WTC11 (cell line): Measurements from ENCODE around the gene ARHGAP32. TPM values are rescaled to one million over a fixed set of nuclear protein-coding genes. Genes with fewer than 3 reads are reported as not detected.

Experiments used
- ATAC-seq: fragments of 200-7000 bp; cut with Tn5 transposase; 2 replicates; pipeline ENCODE4 v1.10.0; 2021; ENCODE audit warnings: mild to moderate bottlenecking, moderate library complexity
- CTCF ChIA-PET: fragments of 300-600 bp; sonication (Branson Sonifier 250); formaldehyde crosslinking; loops from one replicate; lab custom pipeline; 2021; ENCODE audit warnings: antibody characterized with exemption; lab: Charles Lee
- POLR2A ChIA-PET: fragments of 350-600 bp; sonication (Branson Sonifier 250); formaldehyde crosslinking; loops from one replicate; lab custom pipeline; 2021; ENCODE audit warnings: antibody characterized with exemption; lab: Charles Lee
- DNase-seq: peaks from one replicate; pipeline ENCODE4 v3.0.0; 2021; ENCODE audit warnings: low spot score
- H3K27ac Mint-ChIP-seq: 2 replicates; pipeline ENCODE4 v1.8.0; 2021; ENCODE audit warnings: mixed read lengths
- H3K27me3 Mint-ChIP-seq: 2 replicates; pipeline ENCODE4 v1.8.0; 2021; ENCODE audit warnings: low read depth, mild to moderate bottlenecking, moderate library complexity, mixed read lengths
- H3K36me3 Mint-ChIP-seq: 2 replicates; pipeline ENCODE4 v1.8.0; 2021; ENCODE audit warnings: mixed read lengths
- H3K4me1 Mint-ChIP-seq: 2 replicates; pipeline ENCODE4 v1.8.0; 2022; ENCODE audit warnings: mixed read lengths
- H3K4me3 Mint-ChIP-seq: 2 replicates; pipeline ENCODE4 v1.8.0; 2021; ENCODE audit warnings: mild to moderate bottlenecking, moderate library complexity, mixed read lengths
- H3K9me3 Mint-ChIP-seq: 2 replicates; pipeline ENCODE4 v1.8.0; 2021; ENCODE audit warnings: mixed read lengths
- ESRRA ChIP-seq: sonication (generic); formaldehyde crosslinking; IDR thresholded peaks from 2 replicates; pipeline ENCODE4 v1.8.1; 2022; ENCODE audit warnings: mild to moderate bottlenecking, missing genetic modification reagents, borderline replicate concordance
- FOXJ3 ChIP-seq: sonication (generic); formaldehyde crosslinking; IDR thresholded peaks from 2 replicates; pipeline ENCODE4 v1.9.0; 2021; ENCODE audit warnings: missing genetic modification reagents, mild to moderate bottlenecking, borderline replicate concordance
- GRHL2 ChIP-seq: fragments of 250-450 bp; sonication (Bioruptor Pico); IDR thresholded peaks from 2 replicates; pipeline ENCODE4 v1.8.0; 2022; ENCODE audit warnings: mild to moderate bottlenecking, moderate library complexity; ENCODE audit not compliant: insufficient replicate concordance, severe bottlenecking
- IRF2 ChIP-seq: sonication (generic); formaldehyde crosslinking; IDR thresholded peaks from 2 replicates; pipeline ENCODE4 v1.8.0; 2022; ENCODE audit warnings: low read depth, missing genetic modification reagents, borderline replicate concordance
- JUN ChIP-seq: sonication (generic); formaldehyde crosslinking; IDR thresholded peaks from 2 replicates; pipeline ENCODE4 v1.8.0; 2023; ENCODE audit warnings: mild to moderate bottlenecking, missing genetic modification reagents
- KAT7 ChIP-seq: sonication (generic); formaldehyde crosslinking; IDR thresholded peaks from 2 replicates; pipeline ENCODE4 v1.8.1; 2023; ENCODE audit warnings: missing genetic modification reagents, mild to moderate bottlenecking, borderline replicate concordance
- NR1H2 ChIP-seq: sonication (generic); formaldehyde crosslinking; IDR thresholded peaks from 2 replicates; pipeline ENCODE4 v1.9.0; 2021; ENCODE audit warnings: mild to moderate bottlenecking, moderate library complexity, missing genetic modification reagents
- NR2C2 ChIP-seq: sonication (generic); formaldehyde crosslinking; IDR thresholded peaks from 2 replicates; pipeline ENCODE4 v1.8.0; 2022; ENCODE audit warnings: mild to moderate bottlenecking, missing genetic modification reagents
- RELA ChIP-seq: sonication (generic); formaldehyde crosslinking; IDR thresholded peaks from 2 replicates; pipeline ENCODE4 v1.8.1; 2022; ENCODE audit warnings: missing genetic modification reagents, mild to moderate bottlenecking, borderline replicate concordance
- SMAD3 ChIP-seq: sonication (generic); formaldehyde crosslinking; IDR thresholded peaks from 2 replicates; pipeline ENCODE4 v1.8.0; 2022; ENCODE audit warnings: missing genetic modification reagents, mild to moderate bottlenecking, borderline replicate concordance
- SOX15 ChIP-seq: fragments of 250-450 bp; sonication (Bioruptor Pico); IDR thresholded peaks from 2 replicates; pipeline ENCODE4 v1.9.0; 2021; ENCODE audit warnings: mild to moderate bottlenecking
- SP1 ChIP-seq: sonication (generic); formaldehyde crosslinking; conservative IDR thresholded peaks from 2 replicates; pipeline ENCODE4 v1.8.1; 2022; ENCODE audit warnings: missing genetic modification reagents
- TCF7 ChIP-seq: sonication (generic); formaldehyde crosslinking; IDR thresholded peaks from 2 replicates; pipeline ENCODE4 v1.8.0; 2022; ENCODE audit warnings: mild to moderate bottlenecking, low read depth, missing genetic modification reagents, moderate library complexity
- TEAD1 ChIP-seq: sonication (generic); formaldehyde crosslinking; IDR thresholded peaks from 2 replicates; pipeline ENCODE4 v1.8.0; 2022; ENCODE audit warnings: mild to moderate bottlenecking, missing genetic modification reagents
- ZNF138 ChIP-seq: sonication (generic); formaldehyde crosslinking; conservative IDR thresholded peaks from 2 replicates; pipeline ENCODE4 v1.8.1; 2022; ENCODE audit warnings: mild to moderate bottlenecking, moderate library complexity, missing genetic modification reagents
- ZNF219 ChIP-seq: sonication (generic); formaldehyde crosslinking; IDR thresholded peaks from 2 replicates; pipeline ENCODE4 v1.8.0; 2023; ENCODE audit warnings: missing genetic modification reagents, mild to moderate bottlenecking, borderline replicate concordance
- ZNF232 ChIP-seq: sonication (generic); formaldehyde crosslinking; IDR thresholded peaks from 2 replicates; pipeline ENCODE4 v1.8.0; 2022; ENCODE audit warnings: mild to moderate bottlenecking, missing genetic modification reagents
- ZNF263 ChIP-seq: sonication (generic); formaldehyde crosslinking; IDR thresholded peaks from 2 replicates; pipeline ENCODE4 v1.8.1; 2022; ENCODE audit warnings: low read depth, mild to moderate bottlenecking, moderate library complexity, missing genetic modification reagents
- ZNF416 ChIP-seq: fragments of 250-450 bp; sonication (Bioruptor Pico); IDR thresholded peaks from 2 replicates; pipeline ENCODE4 v1.9.0; 2021; ENCODE audit warnings: mild to moderate bottlenecking, inconsistent platforms
- total RNA-seq: library from RNA; stranded (reverse); gene quantifications from 3 replicates; pipeline ENCODE4 v1.2.3, GENCODE V29; 2021
- TF ChIP-seq, protein P1 (sequence below): sonication (generic); formaldehyde crosslinking; IDR thresholded peaks from 2 replicates; pipeline ENCODE4 v1.8.0; 2023; ENCODE audit warnings: mild to moderate bottlenecking, missing genetic modification reagents
- TF ChIP-seq, protein P2 (sequence below): fragments of 250-450 bp; sonication (Bioruptor Pico); IDR thresholded peaks from 2 replicates; pipeline ENCODE4 v1.9.0; 2021; ENCODE audit warnings: mild to moderate bottlenecking
- TF ChIP-seq, protein P3 (sequence below): sonication (generic); formaldehyde crosslinking; IDR thresholded peaks from 2 replicates; pipeline ENCODE4 v1.8.1; 2022; ENCODE audit warnings: mild to moderate bottlenecking, missing genetic modification reagents, moderate library complexity, borderline replicate concordance
- TF ChIP-seq, protein P4 (sequence below): fragments of 250-450 bp; sonication (Bioruptor Pico); IDR thresholded peaks from 2 replicates; pipeline ENCODE4 v1.9.0; 2021; ENCODE audit warnings: moderate library complexity, mild to moderate bottlenecking, inconsistent platforms, borderline replicate concordance

Gene ARHGAP32
- total RNA-seq, 1 experiment from 2014 or later = 25.6 TPM

DNA sequence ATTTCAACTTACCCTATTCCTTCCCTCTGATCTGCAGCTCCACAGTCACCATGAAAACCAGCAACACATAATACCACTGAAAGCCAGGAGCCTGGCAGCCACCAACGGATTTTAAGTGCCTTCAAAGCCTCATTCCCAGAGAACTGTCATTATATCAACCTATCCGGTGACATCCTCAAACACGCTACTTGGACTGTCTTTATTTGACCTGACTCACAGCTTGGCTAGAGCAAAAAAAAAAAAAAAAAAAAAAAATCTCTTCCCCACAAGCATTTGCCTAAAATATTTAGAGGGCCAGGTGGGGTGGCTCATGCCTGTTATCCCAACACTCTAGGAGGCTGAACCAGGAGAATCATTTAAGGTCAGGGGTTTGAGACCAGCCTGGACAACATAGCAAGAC, 32.4 kb upstream of the ARHGAP32 start:
- H3K27ac Mint-ChIP-seq = no peak overlapping the region
- ChIA-PET POLR2A (no interaction called here), CTCF (interaction anchor here (1.5 kb wide), 1 partner anchor 15 kb away, joined by 3 read pairs; no protein-coding TSS in a partner anchor)
- DNase-seq = no peak
- H3K4me3 Mint-ChIP-seq = no peak overlapping the region
- no peak for ATAC-seq
- H3K27me3 Mint-ChIP-seq = no peaks in the 10 kb centered on the region; the same call in 1 of the 2 replicates
- TF ChIP-seq TCF7 (CRISPR knock-in tag) (no peak), SOX15 (CRISPR knock-in tag) (no peak), RELA (CRISPR knock-in tag) (no peak), ZNF219 (CRISPR knock-in tag) (no peak), ZNF232 (no peak), SP1 (CRISPR knock-in tag) (no peak), ZNF263 (CRISPR knock-in tag) (no peak), GRHL2 (no peak), NR1H2 (CRISPR knock-in tag) (no peak), FOXJ3 (CRISPR knock-in tag) (no peak), IRF2 (CRISPR knock-in tag) (no peak), TEAD1 (no peak)
- TF ChIP-seq, protein P1, sequence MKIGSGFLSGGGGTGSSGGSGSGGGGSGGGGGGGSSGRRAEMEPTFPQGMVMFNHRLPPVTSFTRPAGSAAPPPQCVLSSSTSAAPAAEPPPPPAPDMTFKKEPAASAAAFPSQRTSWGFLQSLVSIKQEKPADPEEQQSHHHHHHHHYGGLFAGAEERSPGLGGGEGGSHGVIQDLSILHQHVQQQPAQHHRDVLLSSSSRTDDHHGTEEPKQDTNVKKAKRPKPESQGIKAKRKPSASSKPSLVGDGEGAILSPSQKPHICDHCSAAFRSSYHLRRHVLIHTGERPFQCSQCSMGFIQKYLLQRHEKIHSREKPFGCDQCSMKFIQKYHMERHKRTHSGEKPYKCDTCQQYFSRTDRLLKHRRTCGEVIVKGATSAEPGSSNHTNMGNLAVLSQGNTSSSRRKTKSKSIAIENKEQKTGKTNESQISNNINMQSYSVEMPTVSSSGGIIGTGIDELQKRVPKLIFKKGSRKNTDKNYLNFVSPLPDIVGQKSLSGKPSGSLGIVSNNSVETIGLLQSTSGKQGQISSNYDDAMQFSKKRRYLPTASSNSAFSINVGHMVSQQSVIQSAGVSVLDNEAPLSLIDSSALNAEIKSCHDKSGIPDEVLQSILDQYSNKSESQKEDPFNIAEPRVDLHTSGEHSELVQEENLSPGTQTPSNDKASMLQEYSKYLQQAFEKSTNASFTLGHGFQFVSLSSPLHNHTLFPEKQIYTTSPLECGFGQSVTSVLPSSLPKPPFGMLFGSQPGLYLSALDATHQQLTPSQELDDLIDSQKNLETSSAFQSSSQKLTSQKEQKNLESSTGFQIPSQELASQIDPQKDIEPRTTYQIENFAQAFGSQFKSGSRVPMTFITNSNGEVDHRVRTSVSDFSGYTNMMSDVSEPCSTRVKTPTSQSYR (CRISPR knock-in tag) = no peak
- TF ChIP-seq, protein P2, sequence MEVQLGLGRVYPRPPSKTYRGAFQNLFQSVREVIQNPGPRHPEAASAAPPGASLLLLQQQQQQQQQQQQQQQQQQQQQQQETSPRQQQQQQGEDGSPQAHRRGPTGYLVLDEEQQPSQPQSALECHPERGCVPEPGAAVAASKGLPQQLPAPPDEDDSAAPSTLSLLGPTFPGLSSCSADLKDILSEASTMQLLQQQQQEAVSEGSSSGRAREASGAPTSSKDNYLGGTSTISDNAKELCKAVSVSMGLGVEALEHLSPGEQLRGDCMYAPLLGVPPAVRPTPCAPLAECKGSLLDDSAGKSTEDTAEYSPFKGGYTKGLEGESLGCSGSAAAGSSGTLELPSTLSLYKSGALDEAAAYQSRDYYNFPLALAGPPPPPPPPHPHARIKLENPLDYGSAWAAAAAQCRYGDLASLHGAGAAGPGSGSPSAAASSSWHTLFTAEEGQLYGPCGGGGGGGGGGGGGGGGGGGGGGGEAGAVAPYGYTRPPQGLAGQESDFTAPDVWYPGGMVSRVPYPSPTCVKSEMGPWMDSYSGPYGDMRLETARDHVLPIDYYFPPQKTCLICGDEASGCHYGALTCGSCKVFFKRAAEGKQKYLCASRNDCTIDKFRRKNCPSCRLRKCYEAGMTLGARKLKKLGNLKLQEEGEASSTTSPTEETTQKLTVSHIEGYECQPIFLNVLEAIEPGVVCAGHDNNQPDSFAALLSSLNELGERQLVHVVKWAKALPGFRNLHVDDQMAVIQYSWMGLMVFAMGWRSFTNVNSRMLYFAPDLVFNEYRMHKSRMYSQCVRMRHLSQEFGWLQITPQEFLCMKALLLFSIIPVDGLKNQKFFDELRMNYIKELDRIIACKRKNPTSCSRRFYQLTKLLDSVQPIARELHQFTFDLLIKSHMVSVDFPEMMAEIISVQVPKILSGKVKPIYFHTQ (CRISPR knock-in tag) = no peak
- TF ChIP-seq, protein P3, sequence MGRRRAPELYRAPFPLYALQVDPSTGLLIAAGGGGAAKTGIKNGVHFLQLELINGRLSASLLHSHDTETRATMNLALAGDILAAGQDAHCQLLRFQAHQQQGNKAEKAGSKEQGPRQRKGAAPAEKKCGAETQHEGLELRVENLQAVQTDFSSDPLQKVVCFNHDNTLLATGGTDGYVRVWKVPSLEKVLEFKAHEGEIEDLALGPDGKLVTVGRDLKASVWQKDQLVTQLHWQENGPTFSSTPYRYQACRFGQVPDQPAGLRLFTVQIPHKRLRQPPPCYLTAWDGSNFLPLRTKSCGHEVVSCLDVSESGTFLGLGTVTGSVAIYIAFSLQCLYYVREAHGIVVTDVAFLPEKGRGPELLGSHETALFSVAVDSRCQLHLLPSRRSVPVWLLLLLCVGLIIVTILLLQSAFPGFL (CRISPR knock-in tag) = no peak
- H3K4me1 Mint-ChIP-seq = peaks cover 34% of the 10 kb centered on the region
- peaks cover 32% of the 10 kb centered on the region for H3K36me3 Mint-ChIP-seq
- peaks cover 35% of the 10 kb centered on the region for H3K9me3 Mint-ChIP-seq

DNA sequence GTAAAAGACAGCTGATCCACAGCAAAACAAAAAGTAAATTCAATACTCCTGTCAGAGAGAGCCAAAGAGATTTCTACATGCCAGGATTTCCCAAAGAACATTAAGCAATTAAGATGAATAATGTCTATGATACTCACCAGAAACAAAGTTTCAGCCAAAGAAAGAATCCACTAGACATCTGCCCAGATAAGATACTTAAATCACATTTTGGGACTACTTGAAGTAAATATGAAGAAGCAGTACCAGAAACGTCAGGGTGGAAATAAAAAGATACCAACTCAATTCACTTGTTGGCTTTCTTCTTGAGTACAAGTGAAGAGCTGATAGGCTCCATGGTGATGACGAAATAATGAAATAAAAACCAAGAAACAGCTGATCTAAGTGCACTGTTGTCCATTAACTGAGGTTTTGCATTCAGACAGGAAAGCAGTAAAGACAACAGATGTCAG, 31.6 kb upstream of the ARHGAP32 start:
- Mint-ChIP-seq H3K9me3 (peaks cover 35% of the 10 kb centered on the region), H3K27me3 (no peaks in the 10 kb centered on the region; the same call in 1 of the 2 replicates), H3K27ac (no peak overlapping the region), H3K36me3 (peaks cover 32% of the 10 kb centered on the region), H3K4me3 (no peak overlapping the region), H3K4me1 (peaks cover 41% of the 10 kb centered on the region)
- ATAC-seq = no peak
- DNase-seq = no peak
- CTCF ChIA-PET = interaction anchor here (1.5 kb wide), 1 partner anchor 14 kb away, joined by 3 read pairs; no protein-coding TSS in a partner anchor
- TF ChIP-seq ESRRA (CRISPR knock-in tag) = no peak
- no peak for TF ChIP-seq ZNF416 (CRISPR knock-in tag)
- no peak for TF ChIP-seq KAT7 (CRISPR knock-in tag)
- TF ChIP-seq, protein P4, sequence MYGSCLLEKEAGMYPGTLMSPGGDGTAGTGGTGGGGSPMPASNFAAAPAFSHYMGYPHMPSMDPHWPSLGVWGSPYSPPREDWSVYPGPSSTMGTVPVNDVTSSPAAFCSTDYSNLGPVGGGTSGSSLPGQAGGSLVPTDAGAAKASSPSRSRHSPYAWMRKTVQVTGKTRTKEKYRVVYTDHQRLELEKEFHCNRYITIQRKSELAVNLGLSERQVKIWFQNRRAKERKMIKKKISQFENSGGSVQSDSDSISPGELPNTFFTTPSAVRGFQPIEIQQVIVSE (CRISPR knock-in tag) = no peak
- TF ChIP-seq ZNF219 (CRISPR knock-in tag) = no peak
- no peak for TF ChIP-seq SMAD3 (CRISPR knock-in tag)
- no peak for TF ChIP-seq NR2C2 (CRISPR knock-in tag)
- no peak for TF ChIP-seq JUN
- TF ChIP-seq ZNF138 (CRISPR knock-in tag) = no peak
- POLR2A ChIA-PET = no interaction called here
